K562 (cell line): ENCODE results near the gene SCLY. TPM values are rescaled to one million over a fixed set of nuclear protein-coding genes. Genes with fewer than 3 reads are reported as not detected.

Source experiments
- PREB ChIP-seq: sonication (generic); formaldehyde crosslinking; IDR thresholded peaks from 2 replicates; pipeline ENCODE4 v1.8.1; 2023; ENCODE audit warnings: mild to moderate bottlenecking, missing genetic modification reagents
- ZNF407 ChIP-seq: fragments of 450-650 bp; IDR thresholded peaks from 2 replicates; pipeline ENCODE4 v1.6.1; 2016; ENCODE audit warnings: low read depth
- ZNF639 ChIP-seq, 2 experiments: fragments of 200-800 bp in 1 of 2; sonication (Bioruptor generic) in 1 of 2; sonication (generic) in 1 of 2; formaldehyde crosslinking in 1 of 2; IDR thresholded peaks in 1 of 2; conservative IDR thresholded peaks in 1 of 2; 2 replicates each; pipeline versions ENCODE4 v1.5.0 to v1.6.1; 2016 to 2020; ENCODE audit warnings: missing compliant biosample characterization in 1 of 2, missing genetic modification characterization in 1 of 2, missing genetic modification reagents in 1 of 2
- polyA plus RNA-seq, 8 experiments: library from polyadenylated mRNA; depleted of rRNA in 4 of 8; stranded (reverse) in 5 of 8; unstranded in 3 of 8; fragments of >200 nt; fragmentation: Nextera tagmentation in 2 of 8; fragmentation: Illumina TruSeq in 1 of 8; extraction: Ambion mirVana in 2 of 8; extraction: Trizol in 1 of 8; gene quantifications; 2 replicates each; pipeline versions ENCODE4 v1.2.1 to v1.2.3, GENCODE V29; 2011 to 2014; ENCODE audit warnings: inconsistent platforms in 1 of 8, missing spikeins in 1 of 8
- total RNA-seq, 7 experiments: library from RNA; depleted of rRNA in 6 of 7; stranded (reverse); fragments of >200 nt in 6 of 7; fragmentation: Illumina TruSeq in 2 of 7; extraction: Trizol in 2 of 7; gene quantifications; 2 replicates each; pipeline versions ENCODE4 v1.2.1 to v1.2.3, GENCODE V29; 2011 to 2021; ENCODE audit warnings: low replicate concordance in 1 of 7

Gene SCLY
- total and polyA plus RNA-seq, 9 of the 15 experiments (the other 6 are each of a cell fraction or from before 2014, with no cell fraction given), result 2.6 to 32.2 (median 21.1) TPM

- TF ChIP-seq ZNF407 (no peak), PREB (no peak), ZNF639 (CRISPR knock-in tag; conservative IDR thresholded peaks at IDR 0.05 in 1 of 2, IDR thresholded peaks at IDR 0.05 in 1 of 2) (no peak)
- TF ChIP-seq, all 486 proteins: peak for 22
Measured at GRCh38 chr2:238060096-238060541, 682 bp upstream of the SCLY start (continued).
